Left kidney (tissue), 2 donors: Measurements from ENCODE around the gene INPPL1. TPM values are rescaled to one million over a fixed set of nuclear protein-coding genes. Genes with fewer than 3 reads are reported as not detected.
"Not testable (repeated sequence)": the region's sequence is repeated elsewhere in the genome, so short reads cannot be mapped to it uniquely, and the experiment has no call there.

Source experiments
- DNase-seq: peaks from one replicate; pipeline ENCODE4 v3.0.0-alpha.2; 2013
- polyA plus RNA-seq: library from polyadenylated mRNA; unstranded; fragments of 120-200 nt; gene quantifications from one replicate; pipeline ENCODE4 v1.2.1, GENCODE V29; 2013; ENCODE audit not compliant: insufficient read length

INPPL1 gene
- polyA plus RNA-seq, 1 donor: 178 TPM

- no peak for DNase-seq
Measured at GRCh38 chr11:72243173-72244059, 18.8 kb downstream of the INPPL1 start.

- peak; percentile 13 for DNase-seq
Measured at GRCh38 chr11:72244060-72244360, 19.4 kb downstream of the INPPL1 start, which contains the start of gene PHOX2A. TSS of gene PHOX2A (minus strand) at chr11:72244176. CDS start at chr11:72244004, 172 bp downstream.

GRCh38 chr11:72244361-72245262 is 20.0 kb downstream of the INPPL1 start:
- DNase-seq: no peak

- no peak for DNase-seq
Measured at GRCh38 chr11:72245263-72245816, 20.8 kb downstream of the INPPL1 start.

- no peak for DNase-seq
Measured at GRCh38 chr11:72247584-72247983, 23.0 kb downstream of the INPPL1 start.

GRCh38 chr11:72249961-72250360 is 25.4 kb downstream of the INPPL1 start:
- no peak for DNase-seq

- no peak for DNase-seq
Measured at GRCh38 chr11:72250661-72251464, 26.3 kb downstream of the INPPL1 start.

- no peak for DNase-seq
Measured at GRCh38 chr11:72251614-72252013, 27.0 kb downstream of the INPPL1 start.

GRCh38 chr11:72253392-72253791 is 28.8 kb downstream of the INPPL1 start:
- DNase-seq: no peak

- no peak for DNase-seq
Measured at GRCh38 chr11:72254299-72254993, 29.9 kb downstream of the INPPL1 start.

GRCh38 chr11:72257570-72257969 is 33.0 kb downstream of the INPPL1 start:
- DNase-seq: no peak

- DNase-seq: no peak
Measured at GRCh38 chr11:72259490-72259889, 34.9 kb downstream of the INPPL1 start.

GRCh38 chr11:72260574-72260973 is 36.0 kb downstream of the INPPL1 start:
- no peak for DNase-seq

- DNase-seq: no peak
Measured at GRCh38 chr11:72263361-72263760, 38.8 kb downstream of the INPPL1 start.

- DNase-seq: no peak
Measured at GRCh38 chr11:72265951-72266350, 41.4 kb downstream of the INPPL1 start.

GRCh38 chr11:72266960-72267359 is 42.4 kb downstream of the INPPL1 start:
- DNase-seq: not testable (repeated sequence)

GRCh38 chr11:72267956-72268617 is 43.5 kb downstream of the INPPL1 start:
- no peak for DNase-seq

- no peak for DNase-seq
Measured at GRCh38 chr11:72271980-72272379, 47.4 kb downstream of the INPPL1 start.

- DNase-seq: no peak
Measured at GRCh38 chr11:72274435-72274834, 49.9 kb downstream of the INPPL1 start.

GRCh38 chr11:72278905-72279304 is 54.3 kb downstream of the INPPL1 start:
- DNase-seq: no peak

- no peak for DNase-seq
Measured at GRCh38 chr11:72280037-72280436, 55.5 kb downstream of the INPPL1 start.
